Metanephros (tissue), 2 donors: ENCODE results near the gene CCDC136. TPM values are rescaled to one million over a fixed set of nuclear protein-coding genes. Genes with fewer than 3 reads are reported as not detected.

Source experiments
- small RNA-seq: library from RNA; depleted of rRNA; stranded (forward); fragments of <200 nt; gene quantifications from one replicate; pipeline ENCODE3, GENCODE V24; 2014; ENCODE audit warnings: low replicate concordance
- total RNA-seq: library from RNA; depleted of rRNA; stranded (reverse); fragments of >200 nt; gene quantifications from one replicate; pipeline ENCODE4 v1.2.3, GENCODE V29; 2014

CCDC136 gene
- total RNA-seq, result 13.8 TPM

GRCh38 chr7:128791121-128791971 lies at the start of gene CCDC136:
Gene CCDC136 (plus strand): TSS chr7:128791968. CDS start chr7:128792412, 444 bp downstream.

GRCh38 chr7:128775744-128776474 lies 15.9 kb upstream of the CCDC136 start, which contains the start of gene OPN1SW:
Gene OPN1SW (minus strand): TSS chr7:128775794. CDS start chr7:128775781, 13 bp downstream.

GRCh38 chr7:128830231-128831177 lies 38.7 kb downstream of the CCDC136 start, which contains the start of gene FLNC:
Gene FLNC (plus strand): TSS chr7:128830406. CDS start chr7:128830638, 232 bp downstream.

GRCh38 chr7:128862571-128863432 lies 71.0 kb downstream of the CCDC136 start, which contains the start of gene ATP6V1F:
Gene ATP6V1F (plus strand): TSS chr7:128862856. CDS start chr7:128862905, 49 bp downstream.

Small RNAs within 50 kb of the gene (small RNA-seq; reads per million reads assigned to genes)
- not detected for gene RN7SL81P

Other genes with a start within 250 kb of the CCDC136 start
- 0.82 TPM for gene GARIN1A, start 119.7 kb upstream of the CCDC136 start, total RNA-seq
- gene CALU, start 52.6 kb upstream of the CCDC136 start, total RNA-seq, result 80.8 TPM
- gene OPN1SW, start 16.2 kb upstream of the CCDC136 start, total RNA-seq, result not detected
- gene FLNC, start 38.4 kb downstream of the CCDC136 start, total RNA-seq, result 190 TPM
- 120 TPM for gene ATP6V1F, start 70.9 kb downstream of the CCDC136 start, total RNA-seq
- gene KCP, start 118.7 kb downstream of the CCDC136 start, total RNA-seq, result 16.2 TPM
- 9.4 TPM for gene IRF5, start 146.0 kb downstream of the CCDC136 start, total RNA-seq